ENCODE measurements around the gene COL26A1. TPM values are rescaled to one million over a fixed set of nuclear protein-coding genes. Genes with fewer than 3 reads are reported as not detected.

COL26A1 gene
- total RNA-seq, 1 experiment from 2014 or later: 0.43 TPM

DNA sequence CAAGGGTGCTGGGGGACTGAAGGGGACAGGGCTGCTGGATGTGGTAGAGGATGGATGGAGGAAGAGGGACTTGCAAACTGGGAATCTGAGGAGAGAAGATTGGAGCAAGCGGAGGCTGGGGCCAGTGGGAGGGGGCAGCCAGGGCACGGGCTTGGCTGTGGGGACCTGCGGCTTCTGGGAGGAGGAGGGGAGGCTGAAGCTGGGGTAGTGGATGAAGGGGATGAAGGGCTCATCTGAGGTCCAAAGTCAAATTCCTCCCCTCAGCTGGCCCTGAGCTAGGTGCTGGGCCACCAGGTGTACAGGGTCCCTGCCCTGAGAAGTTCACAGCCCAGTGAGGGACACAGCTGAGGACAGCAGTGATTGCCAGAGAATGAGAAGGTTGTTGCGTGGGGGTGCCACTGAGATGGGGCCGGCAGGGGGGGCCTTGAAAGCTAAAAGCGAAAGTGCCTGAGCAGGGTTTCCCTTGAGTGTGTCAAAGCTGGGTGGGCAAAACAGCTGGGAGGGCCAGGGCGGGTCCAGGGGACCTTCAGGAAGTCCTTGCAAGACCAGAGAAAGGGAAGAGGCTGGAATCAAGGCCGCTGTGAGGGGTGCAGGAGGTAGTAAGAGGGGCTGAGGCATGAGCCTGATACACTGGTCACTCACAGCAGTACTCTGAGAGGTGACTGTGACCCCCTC, 191.2 kb downstream of the COL26A1 start:
- BruUV-seq (replicated peaks): no TSS peak
- intact Hi-C loops (cut with micrococcal nuclease; ENCODE audit: unreplicated experiment): no loop called here

GRCh38 chr7:101554584-101555268, 192.1 kb downstream of the COL26A1 start:
- no peaks in the 10 kb centered on the region for H3K9me3 ChIP-seq (ENCODE audit: low read depth, low read length, poor library complexity, severe bottlenecking)
- no peaks in the 10 kb centered on the region for H3K4me1 ChIP-seq (ENCODE audit: insufficient read depth, low read length, poor library complexity, severe bottlenecking)
- intact Hi-C loops (cut with micrococcal nuclease; ENCODE audit: unreplicated experiment): no loop called here
- ChIA-PET CTCF (interaction anchor here (0.9 kb wide), 1 partner anchor 11 kb away, joined by 3 read pairs; no protein-coding TSS in a partner anchor), POLR2A (ENCODE audit: low non-redundant PET) (no interaction called here)
- no peaks in the 10 kb centered on the region for H3K27me3 ChIP-seq (replicated peaks; ENCODE audit: insufficient read depth, low read depth, low read length, poor library complexity)
- H3K27ac ChIP-seq (ENCODE audit: low read depth, low read length, poor library complexity, severe bottlenecking): no peak overlapping the region
- no peak overlapping the region for H3K4me3 ChIP-seq (ENCODE audit: low read depth, low read length, poor library complexity, severe bottlenecking)
- DNase-seq (ENCODE audit: low spot score): no peak
- no TSS peak for BruUV-seq (replicated peaks)
- no peaks in the 10 kb centered on the region for H3K36me3 ChIP-seq (ENCODE audit: insufficient read depth, low read length, poor library complexity, severe bottlenecking)
- TF ChIP-seq EZH2 (IDR thresholded peaks at IDR 0.05; ENCODE audit: borderline replicate concordance, low read depth, low read length, poor library complexity, severe bottlenecking) (no peak), CTCF (conservative IDR thresholded peaks at IDR 0.05; ENCODE audit: low read depth, low read length) (no peak)

More for the DNA sequence above, 191.2 kb downstream of the COL26A1 start:
- ChIA-PET POLR2A (ENCODE audit: low non-redundant PET) (no interaction called here), CTCF (no interaction called here)
- no peaks in the 10 kb centered on the region for H3K9me3 ChIP-seq (ENCODE audit: low read depth, low read length, poor library complexity, severe bottlenecking)
- no peak overlapping the region for H3K27ac ChIP-seq (ENCODE audit: low read depth, low read length, poor library complexity, severe bottlenecking)
- TF ChIP-seq CTCF (conservative IDR thresholded peaks at IDR 0.05; ENCODE audit: low read depth, low read length) (no peak), EZH2 (IDR thresholded peaks at IDR 0.05; ENCODE audit: borderline replicate concordance, low read depth, low read length, poor library complexity, severe bottlenecking) (no peak)
- no peak for DNase-seq (ENCODE audit: low spot score)
- no peaks in the 10 kb centered on the region for H3K36me3 ChIP-seq (ENCODE audit: insufficient read depth, low read length, poor library complexity, severe bottlenecking)
- no peaks in the 10 kb centered on the region for H3K4me1 ChIP-seq (ENCODE audit: insufficient read depth, low read length, poor library complexity, severe bottlenecking)
- no peak overlapping the region for H3K4me3 ChIP-seq (ENCODE audit: low read depth, low read length, poor library complexity, severe bottlenecking)
- H3K27me3 ChIP-seq (replicated peaks; ENCODE audit: insufficient read depth, low read depth, low read length, poor library complexity): no peaks in the 10 kb centered on the region

DNA sequence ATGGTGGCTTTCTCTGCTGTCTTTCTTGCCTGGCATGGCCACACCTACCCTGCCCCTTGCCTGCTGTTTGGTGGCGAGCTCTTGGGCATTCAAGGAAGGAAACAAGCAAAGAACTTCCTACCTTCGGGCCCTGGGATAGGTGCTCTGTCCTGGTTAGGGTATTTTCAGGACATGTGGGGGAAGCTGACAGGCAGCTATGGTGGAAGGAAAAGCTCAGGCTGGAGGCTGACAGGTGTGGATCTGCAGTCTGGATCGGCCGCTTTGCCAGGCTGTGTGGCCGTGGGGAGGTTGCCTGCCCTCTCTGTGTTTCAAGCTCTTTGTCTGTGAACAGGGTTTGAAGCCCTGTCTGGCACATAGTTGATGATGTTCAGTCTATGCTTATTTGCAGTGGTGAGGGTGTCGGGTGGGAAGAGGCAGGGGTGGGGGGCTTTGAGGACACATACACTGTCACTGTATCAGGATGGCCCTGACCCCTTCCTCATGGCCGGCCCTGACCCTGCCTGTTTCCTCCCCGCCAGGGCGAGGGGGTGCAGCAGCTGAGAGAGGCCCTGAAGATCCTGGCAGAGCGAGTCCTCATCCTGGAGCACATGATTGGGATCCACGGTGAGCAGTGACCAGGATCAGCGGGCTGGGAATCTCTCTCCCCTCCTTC, 192.7 kb downstream of the COL26A1 start:
- TF ChIP-seq EZH2 (IDR thresholded peaks at IDR 0.05; ENCODE audit: borderline replicate concordance, low read depth, low read length, poor library complexity, severe bottlenecking) (no peak), CTCF (conservative IDR thresholded peaks at IDR 0.05; ENCODE audit: low read depth, low read length) (no peak)
- no peak for DNase-seq (ENCODE audit: low spot score)
- Histone ChIP-seq H3K27me3 (replicated peaks; ENCODE audit: insufficient read depth, low read depth, low read length, poor library complexity) (no peaks in the 10 kb centered on the region), H3K9me3 (ENCODE audit: low read depth, low read length, poor library complexity, severe bottlenecking) (no peaks in the 10 kb centered on the region), H3K36me3 (ENCODE audit: insufficient read depth, low read length, poor library complexity, severe bottlenecking) (no peaks in the 10 kb centered on the region), H3K27ac (ENCODE audit: low read depth, low read length, poor library complexity, severe bottlenecking) (no peak overlapping the region), H3K4me1 (ENCODE audit: insufficient read depth, low read length, poor library complexity, severe bottlenecking) (no peaks in the 10 kb centered on the region), H3K4me3 (ENCODE audit: low read depth, low read length, poor library complexity, severe bottlenecking) (no peak overlapping the region)
- CTCF ChIA-PET: interaction anchor here (0.9 kb wide), 1 partner anchor 12 kb away, joined by 3 read pairs; no protein-coding TSS in a partner anchor
- POLR2A ChIA-PET (ENCODE audit: low non-redundant PET): no interaction called here
- no TSS peak for BruUV-seq (replicated peaks)
- intact Hi-C loops (cut with micrococcal nuclease; ENCODE audit: unreplicated experiment): no loop called here

All from A673 (cell line).